EH (cell line): ENCODE measurements around the gene HS1BP3.

Experiments used
- DNase-seq: peaks from one replicate; pipeline ENCODE4 v3.0.0-alpha.2; 2015; ENCODE audit warnings: low read depth

The HS1BP3 gene

DNA sequence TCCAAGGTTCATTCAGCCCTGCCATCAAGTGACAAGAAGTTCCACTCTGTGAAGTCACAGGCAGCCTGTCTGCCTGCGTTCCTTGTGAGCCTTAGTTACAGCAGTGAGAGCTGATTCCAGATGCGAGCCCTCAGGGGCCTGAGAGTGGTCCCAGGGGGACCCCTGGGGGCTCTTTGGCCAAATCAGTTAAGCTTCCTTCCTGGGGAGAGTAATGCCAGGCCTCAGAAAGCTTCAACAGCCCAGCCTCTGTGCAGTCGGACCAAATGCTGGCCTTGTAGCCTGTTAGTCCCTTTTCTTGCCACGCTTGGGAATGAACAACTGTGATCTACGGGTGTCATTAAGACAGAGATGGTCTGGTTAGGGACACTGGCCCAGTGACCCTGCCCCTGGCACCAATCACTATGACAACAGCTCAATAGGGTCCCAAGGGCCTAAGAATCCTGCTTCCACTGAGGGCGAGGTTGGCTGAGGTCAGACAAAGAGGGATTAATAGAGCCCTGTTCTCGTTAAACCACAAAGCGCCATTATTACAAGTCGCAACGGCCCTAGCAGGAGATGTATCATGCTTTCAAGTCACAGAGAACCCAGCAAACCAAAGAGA, 50.9 kb downstream of the HS1BP3 start:
- no peak for DNase-seq

DNA sequence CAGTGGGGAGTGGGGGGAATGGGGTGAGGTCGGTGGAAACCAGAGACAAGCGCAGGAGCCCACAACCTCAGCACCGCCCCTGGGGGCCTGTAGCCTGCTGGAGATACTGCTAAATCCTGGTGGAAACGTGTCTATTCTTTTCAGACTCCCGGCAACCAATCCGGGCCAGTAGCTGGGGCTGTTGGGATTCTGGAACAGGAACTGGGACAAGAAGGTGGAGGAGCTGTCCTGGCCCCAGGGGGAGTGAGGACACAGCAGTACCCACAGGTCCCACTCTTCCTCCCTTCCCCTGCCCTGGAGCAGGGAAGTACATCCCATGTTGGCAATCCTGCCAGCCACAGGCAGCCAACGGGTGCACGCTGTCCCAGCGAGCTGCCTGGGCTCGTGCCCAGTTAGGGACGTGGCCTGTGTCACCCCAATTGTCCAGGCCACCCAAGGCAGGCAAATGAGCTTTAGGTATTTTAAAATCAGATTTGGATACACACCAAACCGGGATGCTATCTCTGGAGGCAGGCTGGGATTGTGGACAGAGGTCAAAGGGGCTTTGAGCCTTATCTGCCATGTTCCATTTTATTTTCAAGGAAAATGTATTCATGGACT, 51.8 kb downstream of the HS1BP3 start:
- no peak for DNase-seq

DNA sequence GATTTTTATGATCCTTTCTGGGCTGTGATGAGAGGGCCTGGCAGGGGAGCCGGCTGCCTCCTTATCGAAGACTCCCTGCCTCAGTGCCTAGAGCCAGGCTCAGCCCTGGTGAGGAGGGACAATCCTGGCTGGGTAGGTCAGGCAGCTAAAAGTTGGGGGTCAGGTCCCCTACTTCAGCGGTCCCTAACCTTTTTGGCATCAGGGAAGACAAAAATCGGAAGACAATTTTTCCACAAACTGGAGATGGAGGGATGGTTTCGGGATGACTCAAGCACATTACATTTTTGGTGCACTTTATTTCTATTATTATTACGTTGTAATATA, 53.1 kb downstream of the HS1BP3 start:
- DNase-seq = no peak

DNA sequence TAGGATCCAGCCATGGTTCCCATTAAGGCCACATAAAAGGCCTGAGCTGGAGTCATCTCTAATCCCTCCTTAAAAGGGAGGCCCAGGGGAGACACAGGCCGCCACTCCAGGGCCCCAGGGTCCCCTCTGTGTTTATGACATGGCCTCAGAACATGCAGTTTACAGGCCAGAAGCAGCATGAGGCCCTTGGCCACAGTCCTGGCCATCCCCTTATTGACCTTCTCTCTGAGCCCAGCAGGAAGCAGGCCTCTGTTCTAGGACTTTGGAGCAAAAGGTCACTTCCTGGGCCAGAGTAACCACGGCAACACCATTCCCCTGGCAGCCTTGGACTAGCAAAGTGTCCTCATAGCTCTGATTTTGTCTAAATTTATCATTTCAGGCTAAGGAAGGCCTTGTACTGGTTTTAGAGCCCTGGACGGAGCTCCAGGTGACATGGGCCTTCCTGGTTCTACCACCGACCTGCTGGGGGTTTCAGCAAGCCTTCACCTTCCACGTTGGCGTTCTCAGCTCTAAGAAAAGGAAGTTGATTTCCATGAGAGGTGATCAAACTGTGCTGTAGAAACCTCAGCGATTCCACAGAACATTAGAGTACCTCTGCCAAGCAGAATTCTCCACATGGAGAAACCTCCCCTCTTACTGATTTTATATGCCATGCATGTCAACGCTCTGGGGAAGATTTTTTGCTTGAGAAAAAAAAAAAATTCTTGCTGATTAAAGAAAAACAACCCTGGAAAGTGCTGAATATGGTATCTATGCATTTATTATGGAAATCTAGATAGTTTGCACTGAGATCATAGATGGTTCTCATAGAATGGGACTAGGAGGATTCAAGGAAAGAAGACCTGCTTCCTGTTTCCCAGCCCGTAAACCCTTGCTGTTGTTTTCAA, 53.7 kb downstream of the HS1BP3 start:
- DNase-seq = peak; percentile 68

DNA sequence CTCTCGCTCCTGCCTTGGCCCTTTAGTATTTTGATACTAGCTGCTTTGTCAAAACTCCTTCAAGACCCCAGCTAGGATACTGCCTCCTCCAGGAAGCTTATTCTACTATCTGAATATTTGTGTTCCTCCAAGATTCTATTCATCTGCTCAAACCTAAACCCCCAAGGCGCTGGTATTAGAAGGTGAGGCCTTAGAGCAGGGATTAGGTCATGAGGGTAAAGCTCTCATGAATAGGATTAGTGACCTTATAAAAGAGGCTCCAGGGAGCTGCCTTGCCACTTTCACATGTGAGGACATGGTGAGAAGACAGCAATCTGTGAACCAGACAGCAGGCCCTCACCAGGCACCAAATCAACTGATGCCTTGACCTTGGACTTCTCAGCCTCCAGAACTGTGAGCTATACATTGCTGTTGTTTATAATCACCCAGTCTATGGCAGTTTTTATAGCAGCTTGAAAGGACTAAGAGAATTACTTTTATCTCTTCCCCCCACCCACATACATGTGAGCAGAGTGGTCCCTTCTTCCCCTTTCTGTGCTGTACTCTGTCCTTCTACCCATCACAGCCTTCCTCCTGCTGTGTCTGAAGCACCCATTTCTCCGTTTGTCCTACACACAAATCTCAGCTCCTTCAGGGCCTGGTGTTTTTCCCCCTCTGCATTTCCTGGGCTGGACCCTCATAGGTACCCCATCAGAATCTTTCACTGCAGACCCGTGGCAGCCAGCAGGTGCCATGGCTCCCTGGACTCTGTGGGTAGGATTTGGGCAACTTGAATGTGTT, 54.5 kb downstream of the HS1BP3 start:
- no peak for DNase-seq

DNA sequence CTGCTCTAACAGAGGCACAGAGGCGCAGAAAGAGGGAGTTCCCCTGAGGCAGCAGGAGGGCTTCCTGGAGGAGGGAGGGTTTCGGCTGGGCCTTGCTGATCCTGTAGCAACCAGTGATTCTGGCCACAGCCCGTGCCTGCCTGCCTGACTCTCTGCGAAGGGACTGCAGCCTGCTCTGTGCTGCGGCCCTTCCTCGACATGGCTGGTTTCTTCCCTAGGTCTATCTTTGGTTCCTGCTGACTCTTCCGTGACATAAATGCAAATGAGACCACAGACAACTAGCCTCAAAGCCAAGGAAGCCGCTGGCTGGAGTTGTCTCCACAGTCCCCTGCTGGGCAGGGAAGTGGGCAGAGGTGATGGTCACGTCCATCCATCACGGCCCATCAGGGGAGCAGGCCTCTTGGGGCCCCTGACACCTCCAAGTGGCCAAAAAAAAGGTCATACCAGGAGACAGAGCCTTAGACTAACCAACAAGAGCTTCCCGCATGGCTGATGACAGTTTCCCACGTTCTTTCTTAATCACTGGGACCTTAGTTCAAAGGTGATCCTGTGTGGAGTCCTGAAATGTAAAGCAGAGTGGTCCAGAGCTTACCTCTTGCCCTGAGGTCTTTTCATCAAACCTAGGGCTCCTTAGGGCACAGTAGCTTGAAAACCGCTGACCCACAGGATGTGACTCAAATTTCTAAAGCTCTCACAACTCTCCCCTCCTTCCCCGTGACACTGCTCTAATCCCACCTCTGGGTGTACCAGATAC, 55.3 kb downstream of the HS1BP3 start:
- DNase-seq = peak; percentile 73

DNA sequence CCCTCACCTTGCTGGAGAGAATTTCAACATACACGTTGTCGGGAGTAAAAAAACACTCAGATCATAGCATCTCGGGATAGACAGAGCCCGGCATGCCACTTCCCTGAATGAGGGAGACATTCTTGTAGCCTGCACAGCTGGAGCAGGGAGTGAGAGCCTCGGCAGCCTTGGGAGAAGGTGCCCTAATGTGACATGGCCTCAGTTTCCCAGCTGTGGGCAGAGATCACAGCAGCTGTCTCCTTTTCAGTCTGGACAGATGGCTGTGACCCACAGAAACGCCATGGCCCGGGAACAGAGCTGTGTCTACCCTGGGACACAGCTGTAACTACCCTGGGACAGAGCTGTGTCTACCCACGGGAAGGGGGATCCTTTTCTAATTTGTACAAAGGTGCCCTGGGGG, 55.9 kb downstream of the HS1BP3 start:
- DNase-seq = no peak

DNA sequence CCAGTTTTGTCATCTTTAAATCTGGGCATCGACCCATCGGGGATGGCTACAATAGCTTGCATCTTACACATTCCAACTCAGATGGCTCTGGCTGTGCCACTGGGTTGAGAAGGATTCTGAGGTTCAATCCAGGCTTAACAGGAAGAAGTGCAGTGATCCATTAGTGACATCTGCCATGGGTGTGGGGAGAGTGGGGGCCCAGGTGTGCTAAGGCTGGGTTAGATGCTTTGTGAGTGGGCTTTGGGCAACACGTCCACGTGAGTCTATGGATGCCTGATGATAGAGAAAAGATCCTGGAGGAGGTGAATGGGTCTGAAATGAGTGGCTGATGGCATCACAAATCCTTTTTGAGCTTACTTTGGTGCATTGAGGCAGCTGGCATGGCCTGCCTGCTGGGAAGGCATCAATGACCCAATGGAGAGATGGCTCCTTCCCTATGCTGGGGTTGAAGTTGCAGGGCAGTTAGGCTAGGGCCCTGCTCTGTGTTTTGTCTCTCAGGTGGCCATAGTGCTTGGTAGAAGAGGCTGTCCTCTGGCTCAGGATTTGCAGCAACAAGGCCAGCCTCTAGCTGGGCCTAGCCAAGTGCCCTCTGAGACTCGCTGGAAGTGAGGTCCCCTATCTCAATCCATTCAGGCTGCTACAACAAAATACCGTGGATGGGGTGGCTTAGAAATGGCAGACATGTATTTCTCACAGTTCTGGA, 56.7 kb downstream of the HS1BP3 start:
- no peak for DNase-seq

DNA sequence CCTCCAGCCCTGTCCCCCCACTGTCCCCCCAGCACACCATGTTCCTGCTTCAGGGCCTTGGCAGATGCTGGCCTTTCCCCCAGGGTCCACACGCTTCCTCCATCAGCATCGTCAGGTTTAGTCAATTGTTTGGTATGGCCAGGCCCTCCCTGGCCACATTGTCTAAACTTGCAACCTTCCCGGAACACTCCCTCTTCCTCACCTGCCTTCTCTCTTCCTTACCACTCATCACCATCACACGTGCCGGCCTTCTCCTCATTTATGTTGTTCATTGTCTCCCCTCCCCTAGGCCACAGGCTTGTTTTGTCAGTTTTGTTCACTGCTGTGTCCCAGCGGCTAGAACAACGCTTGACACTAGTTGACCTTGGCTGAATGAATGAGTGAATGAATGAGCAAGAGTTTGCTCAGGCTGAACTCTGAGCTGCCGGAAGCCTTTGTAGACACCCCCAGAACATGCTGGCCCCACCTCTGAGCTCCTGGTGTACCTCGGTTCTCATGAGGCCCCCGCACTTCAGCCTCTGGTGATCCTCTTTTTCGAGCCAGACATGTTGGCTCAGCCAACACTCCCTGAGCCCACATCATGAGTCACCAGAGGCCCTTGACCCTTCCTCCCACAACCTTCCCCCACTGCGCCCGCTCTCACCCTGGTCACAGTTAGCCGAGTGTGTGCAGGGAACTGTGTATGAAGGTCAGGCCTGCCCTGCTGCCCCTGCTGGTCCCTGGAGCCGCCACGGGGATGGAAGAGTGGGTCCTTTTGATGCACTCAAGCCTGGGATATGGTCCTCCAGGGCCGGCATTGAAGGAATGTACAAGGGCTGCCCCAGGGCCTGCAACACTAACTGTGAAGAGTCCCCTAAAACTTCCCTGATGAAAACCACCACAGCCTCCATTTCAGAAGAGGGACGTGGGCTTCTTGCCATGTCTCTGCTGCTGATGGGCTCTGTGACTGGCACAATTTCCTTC, 57.5 kb downstream of the HS1BP3 start:
- DNase-seq = peak; percentile 88

DNA sequence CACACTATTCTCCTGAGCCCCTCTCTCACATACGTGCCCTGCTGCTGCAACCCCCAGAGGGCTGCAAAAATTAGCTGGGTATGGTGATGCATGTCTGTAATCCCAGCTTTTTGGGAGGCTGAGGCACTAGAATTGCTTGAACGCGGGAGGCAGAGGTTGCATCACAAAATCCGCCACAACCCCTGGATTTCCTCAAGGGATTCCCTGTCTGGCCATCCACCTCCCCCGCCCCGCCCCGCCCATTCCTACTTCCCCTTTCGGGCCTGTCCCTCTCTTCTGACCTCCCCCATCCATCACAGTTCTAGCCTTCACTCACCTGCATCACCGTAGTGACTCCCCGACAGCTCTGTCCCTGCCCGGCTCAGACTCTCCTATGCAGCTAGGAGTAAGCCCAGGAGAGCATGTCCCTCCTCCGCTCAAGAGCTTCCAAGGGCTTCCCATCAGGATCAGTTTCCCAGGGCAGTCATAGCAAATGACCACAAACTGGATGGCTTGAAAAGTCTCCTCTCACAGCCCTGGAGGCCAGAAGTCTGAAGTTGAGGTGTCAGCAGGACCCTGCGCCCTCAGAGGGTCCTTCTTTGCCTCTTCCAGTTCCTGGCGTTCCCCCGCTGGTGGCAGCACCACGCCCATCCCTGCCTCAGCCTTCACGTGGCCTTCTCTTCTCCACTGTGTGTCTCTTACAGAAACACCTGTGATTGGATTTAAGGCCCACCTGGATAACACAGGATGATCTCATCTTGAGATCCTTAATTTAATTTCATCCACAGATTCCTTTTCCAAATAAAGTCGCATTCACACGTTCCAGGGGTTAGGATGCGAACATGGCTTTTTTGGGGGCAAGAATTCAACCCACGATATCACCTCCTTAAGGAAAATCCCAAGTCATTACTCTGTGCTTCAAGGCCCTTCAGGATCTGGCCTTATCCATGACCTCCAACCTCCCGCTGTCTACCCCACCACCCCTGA, 58.5 kb downstream of the HS1BP3 start:
- DNase-seq = no peak

DNA sequence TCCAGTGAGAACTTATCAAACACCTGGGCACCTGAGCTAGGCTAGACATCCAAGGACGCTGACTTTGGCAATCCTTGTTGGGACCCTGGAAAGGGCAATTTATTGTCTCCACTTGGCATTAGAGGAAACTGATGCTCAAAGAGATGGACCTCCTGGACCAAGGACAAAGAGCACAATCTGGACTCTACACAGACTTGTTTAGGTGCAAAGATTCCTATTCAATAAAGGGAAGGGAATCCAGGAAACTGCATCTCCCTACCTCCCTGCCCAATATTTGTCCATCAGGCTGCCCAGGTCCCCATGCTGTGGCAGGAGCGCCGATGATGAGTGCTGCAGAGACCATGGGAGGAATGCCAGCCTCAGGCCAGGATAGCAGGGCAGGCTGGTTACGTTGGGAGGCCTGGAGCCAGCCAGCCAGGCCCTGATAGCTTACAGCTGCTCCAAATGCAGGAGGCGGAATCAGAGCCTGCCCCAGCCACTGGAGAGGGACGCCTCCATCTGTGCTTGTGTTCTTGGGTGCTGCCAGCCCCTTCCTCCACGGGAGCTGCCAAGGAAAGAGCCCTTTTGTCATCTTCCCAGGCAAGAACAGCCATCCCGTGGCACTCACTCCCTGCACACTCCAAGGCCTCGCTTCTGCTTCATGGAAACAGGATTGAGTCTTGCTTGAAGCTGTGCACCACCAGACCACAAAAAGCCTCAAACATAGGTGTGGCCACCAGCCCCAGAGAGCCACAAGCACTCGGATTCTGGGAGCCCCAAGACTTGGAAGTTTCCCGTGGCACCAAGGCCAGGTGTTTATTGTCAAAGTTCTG, 60.0 kb downstream of the HS1BP3 start:
- DNase-seq = peak; percentile 35

DNA sequence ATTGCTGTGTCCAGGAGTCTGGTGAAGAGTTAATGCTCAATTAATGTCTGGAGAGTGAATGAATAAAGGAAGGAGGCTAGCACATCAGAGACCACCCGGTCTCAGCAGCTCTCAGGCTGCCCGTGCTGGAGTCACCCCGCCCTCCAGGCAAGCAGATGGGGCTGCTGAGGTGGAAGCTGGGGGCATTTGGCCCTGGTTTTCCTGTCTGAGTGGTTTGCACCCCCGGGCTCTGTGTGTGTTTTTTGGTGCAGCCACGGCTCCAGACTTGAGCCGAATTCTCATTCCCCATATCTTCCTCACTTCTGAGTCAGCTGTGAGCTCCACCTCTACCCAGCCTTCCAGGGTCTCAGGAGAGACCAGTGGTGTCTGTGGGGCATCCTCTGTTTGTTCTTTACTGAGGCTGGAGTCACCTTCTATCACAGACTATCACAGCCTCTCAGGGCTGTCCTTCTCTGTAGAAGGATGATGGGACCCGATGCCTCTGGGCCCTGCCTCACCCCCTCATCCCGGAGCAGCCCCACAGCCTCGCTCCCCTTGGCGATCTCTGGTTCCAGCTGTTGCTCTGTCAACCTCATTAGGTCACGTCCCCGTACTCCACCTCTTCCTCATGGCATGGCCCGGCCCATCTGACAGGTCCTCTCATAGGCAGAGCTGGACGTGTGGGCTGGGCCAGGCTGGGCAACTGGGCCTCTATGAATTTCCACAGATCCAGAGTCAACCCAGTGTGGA, 60.8 kb downstream of the HS1BP3 start:
- DNase-seq = peak; percentile 68

DNA sequence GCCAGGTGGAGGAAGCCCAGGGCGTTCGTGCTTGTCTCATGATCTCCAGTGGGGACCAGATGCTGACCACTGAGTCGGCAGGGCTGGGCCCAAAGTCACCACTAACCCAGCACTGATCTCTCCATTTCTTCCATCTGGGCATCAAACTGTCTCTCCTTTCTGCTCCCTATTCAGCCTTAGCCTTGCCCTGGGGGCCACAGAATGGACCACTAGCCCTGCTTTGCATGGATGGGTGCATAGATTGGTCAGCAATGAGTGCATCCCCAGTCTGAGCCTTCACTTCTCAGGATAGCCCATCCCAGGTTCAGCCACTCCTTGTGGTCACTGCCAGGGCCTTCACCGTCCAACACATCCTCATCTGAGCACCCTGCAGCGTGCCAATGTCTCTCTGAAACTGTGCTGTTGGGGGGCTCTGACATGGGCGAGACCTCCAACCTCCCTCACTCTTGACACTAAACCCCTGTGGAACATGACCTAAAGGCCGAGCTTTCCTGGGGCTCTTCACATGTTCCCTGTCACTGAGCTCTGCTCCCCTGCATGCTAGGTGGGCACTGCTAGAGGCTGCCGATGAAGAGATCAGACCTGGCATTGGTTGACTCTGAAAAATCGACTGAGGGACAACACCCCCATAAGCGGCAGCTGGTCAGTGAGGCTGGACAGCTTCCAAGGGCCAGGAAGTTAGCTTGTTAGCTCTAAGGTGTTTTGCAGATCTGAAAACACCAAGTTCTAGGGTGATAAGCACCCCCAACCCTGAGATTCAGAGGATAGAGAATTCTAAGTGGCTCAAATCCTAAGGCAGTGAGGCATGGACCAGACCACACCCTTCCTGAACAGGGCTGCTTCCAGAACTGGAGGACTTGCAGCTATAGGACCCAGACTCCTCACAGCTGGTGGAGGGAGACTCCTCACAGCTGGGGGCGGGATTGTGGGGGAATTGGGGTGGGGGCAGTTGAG, 61.7 kb downstream of the HS1BP3 start:
- no peak for DNase-seq

DNA sequence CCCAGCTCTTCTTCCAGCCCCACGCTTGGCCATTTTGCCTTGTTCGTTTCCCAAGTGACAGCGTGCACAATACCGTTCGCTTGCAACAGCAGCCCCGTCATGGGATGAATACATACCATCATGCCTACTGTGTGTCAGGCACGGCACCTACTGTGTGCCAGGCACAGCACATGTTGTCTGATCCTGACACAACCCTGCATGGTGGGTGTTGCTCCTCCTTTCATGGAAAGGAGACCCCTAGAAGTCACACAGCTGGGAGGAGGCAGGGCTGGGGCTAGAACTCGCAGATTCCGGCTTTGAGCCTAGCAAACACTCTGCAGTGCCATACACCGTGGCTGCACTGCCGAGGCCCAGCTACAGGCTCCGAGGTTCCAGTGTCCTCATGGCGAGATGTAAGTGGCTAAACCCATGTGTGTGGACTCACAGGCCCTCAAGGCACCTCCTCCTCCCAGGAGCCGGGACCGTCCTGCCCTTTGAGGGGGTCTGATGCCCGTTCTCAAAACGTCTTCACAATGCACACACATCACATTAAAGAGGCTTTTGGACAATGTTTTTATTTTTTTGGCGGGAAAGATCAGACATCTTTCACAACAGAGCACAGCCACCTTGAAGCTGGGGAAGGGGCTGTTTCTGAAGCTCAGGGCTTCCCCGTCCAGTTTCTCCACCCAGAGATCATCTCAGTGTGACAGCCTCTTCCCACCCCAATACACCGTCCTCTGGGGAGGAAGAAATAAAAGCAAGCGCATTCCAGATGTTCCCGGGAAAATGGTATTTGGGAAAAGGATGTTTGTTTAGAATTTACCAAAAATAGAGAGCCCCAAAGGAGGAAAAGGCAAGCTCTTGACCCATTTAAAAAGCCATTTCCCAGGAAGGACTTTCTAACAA, 64.9 kb downstream of the HS1BP3 start:
- no peak for DNase-seq

DNA sequence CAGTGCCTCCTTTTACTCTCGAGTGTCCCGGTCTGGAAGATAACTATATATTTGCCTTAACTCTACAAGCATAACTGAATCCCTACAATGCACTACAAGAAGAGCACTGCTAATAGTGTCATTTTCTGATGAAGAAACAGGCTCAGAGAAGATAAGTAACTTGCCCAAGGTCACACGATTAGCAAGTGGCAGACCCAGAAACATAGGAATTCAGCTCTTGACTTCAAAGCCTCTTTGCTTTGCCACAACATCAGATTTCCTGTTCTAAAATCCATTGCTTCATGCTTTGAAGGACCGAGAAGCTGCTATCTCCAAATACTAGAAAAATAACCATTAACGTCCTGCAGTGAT, 65.6 kb downstream of the HS1BP3 start:
- no peak for DNase-seq
